ENCODE measurements around the gene CD300LG.
"Not testable (repeated sequence)": the region's sequence is repeated elsewhere in the genome, so short reads cannot be mapped to it uniquely, and the experiment has no call there.

Gene CD300LG

GRCh38 chr17:43880420-43880991 lies 33.5 kb downstream of the CD300LG start:
- peak; percentile 22 for DNase-seq

GRCh38 chr17:43881181-43881580 lies 34.2 kb downstream of the CD300LG start:
- no peak for DNase-seq

DNA sequence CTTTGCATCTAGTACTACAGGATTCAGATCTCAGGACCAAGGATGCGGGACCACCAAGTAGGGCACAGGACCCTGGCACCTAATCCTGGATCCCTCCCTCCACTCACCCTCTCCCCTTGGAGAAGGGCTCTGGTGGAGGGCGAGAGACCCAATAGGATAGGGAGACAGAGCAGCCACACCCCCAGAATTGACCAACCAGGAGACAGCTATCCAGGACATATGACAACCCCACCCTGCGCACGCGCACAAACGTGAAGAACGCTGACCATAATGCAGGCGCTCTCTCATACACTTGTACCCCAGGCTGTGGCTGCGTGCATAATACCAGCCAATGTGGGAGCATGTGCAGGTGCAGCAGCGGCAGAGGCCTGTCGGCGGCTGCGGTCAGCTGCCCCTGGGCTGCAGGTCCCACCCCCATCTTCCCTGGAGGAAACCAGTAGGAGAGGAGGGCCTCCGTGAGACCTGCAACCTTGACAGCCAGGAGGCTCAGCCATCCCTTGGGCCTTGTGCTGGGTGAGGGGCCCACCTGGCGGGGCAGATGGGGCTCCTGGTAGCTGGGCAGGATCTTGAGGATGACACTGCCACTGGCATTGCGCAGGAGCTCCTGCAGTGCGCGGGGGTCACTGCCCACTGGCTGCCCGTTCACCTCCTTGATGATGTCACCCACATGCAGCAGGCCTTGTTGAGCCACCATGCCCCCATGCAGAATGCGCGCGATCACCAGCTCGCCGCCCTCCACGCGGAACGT lies 35.0 kb downstream of the CD300LG start:
- DNase-seq, result no peak

DNA sequence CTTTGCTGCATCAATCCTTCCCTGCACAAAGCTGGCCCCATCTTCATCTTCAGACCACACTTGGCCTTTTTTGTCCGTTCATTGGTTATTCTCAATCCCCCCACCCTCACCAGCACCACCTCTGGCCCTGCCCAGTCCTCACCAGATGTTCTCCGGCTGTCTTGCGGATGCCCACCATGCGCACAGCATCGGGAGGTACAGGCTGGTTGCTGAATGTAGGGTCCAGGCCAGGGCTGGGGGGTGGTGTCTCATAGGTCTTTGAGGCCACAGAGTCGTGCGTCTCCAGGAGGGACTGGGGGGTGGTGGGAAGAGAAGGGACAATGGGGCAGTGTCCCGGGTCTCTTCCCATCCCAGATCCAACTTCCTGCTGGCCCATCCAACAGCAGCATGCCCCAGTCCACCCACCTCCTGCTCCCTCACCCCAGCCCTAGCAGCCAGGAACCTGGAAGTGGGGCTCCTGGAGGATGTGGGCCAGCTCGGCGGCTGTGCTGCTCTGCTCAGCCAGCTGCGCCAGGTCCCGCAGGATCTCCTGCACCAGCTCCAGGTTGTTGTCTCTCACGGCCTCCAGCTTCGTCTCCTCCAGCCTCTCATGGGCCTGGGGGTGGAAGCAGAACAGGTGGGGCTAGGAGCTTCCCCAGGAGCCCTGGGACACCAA lies 35.9 kb downstream of the CD300LG start:
- DNase-seq, result no peak

DNA sequence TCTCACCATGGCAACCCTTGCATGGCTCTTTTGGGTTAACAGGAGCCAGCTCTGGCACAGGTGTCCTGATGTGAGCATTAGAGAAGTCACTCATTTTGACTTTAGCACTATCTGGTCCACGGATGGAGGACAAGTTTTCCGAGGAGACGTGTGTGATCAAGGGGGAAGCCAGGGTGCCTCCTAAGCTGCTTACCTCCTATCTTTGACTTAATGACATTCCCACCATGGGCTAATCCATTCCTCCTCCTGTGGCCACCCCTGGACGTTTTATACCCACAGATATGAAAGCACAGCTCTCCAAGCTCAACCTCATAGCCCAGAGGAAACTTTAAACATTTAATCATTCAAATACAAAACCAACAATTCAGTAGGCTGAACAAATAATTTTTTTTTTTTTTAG lies 41.6 kb downstream of the CD300LG start:
- no peak for DNase-seq

DNA sequence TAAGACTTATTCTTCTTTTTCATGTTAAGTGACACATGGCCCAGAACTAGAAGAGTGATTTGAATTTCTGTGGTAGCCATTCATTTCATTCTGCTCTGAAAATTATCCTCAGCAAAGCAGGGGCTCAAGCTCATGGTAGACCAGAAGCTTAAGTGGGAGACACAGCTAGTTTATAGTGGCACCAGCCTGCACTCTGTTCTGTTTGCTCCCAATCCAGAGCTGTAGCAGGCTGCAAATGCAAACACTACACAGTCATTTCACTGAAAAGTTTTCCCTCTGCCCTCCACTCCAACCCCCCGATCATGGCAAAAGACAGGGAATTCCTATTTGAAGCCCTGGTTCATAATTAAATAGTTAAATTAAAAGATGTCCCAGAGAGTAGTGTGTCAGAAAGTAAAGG lies 43.3 kb downstream of the CD300LG start:
- DNase-seq, result no peak

DNA sequence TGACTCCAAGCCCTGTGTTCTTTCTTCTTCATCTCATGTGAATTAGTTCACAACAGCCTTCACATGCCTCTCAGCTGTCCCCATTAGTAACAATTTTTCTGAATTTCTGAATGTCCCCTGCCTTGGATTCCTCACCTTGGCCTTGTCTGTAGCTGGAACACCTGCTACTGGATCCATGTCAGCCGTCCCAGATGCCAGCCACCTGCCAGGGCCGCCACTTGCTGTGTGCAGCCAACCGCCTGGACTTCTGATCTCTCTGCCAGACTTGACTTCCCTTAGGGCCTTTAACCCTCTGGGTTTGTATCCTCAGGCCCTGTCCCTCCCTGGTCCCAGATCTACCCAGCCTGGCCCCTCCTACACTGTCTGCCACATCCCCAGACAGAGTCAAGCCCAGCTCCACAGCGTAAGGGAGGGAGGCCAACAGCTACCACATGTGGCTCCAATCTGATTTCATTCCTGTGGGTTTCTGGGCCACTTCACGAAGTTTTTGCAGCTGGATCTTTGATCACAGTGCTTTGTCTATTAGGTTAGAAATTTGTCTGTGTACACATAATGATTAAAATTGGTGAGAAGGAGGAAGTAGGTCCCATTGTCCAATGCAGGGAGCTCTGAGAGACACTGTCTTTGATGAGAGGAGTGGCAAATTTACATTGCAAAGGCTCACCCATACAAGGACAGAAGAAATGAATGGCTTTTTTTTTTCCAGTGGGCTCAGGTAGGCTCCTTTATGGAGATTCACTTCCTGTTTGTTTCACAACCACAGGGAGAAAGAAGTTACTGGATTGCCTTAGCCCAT lies 45.1 kb downstream of the CD300LG start:
- no peak for DNase-seq

DNA sequence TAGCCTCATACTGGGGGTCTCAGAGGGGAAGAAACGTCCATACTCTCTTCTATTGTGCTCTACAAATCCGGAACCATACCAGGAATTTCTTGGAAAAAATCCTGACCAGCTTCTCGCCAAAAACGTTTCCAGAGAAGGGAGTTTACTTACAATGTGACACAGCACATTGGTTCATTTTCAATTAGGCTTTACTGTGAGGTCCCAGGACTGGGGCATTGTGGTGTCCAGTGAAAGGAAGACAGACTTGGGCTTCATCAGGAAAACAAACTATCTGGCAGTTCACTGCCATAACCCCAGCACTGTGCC lies 45.6 kb downstream of the CD300LG start:
- no peak for DNase-seq

GRCh38 chr17:43894494-43894893 lies 47.5 kb downstream of the CD300LG start:
- DNase-seq, result not testable (repeated sequence)

GRCh38 chr17:43897831-43898230 lies 50.9 kb downstream of the CD300LG start:
- no peak for DNase-seq

- no peak for DNase-seq
These were observed 51.5 kb downstream of the CD300LG start for GRCh38 chr17:43898446-43898845.

DNA sequence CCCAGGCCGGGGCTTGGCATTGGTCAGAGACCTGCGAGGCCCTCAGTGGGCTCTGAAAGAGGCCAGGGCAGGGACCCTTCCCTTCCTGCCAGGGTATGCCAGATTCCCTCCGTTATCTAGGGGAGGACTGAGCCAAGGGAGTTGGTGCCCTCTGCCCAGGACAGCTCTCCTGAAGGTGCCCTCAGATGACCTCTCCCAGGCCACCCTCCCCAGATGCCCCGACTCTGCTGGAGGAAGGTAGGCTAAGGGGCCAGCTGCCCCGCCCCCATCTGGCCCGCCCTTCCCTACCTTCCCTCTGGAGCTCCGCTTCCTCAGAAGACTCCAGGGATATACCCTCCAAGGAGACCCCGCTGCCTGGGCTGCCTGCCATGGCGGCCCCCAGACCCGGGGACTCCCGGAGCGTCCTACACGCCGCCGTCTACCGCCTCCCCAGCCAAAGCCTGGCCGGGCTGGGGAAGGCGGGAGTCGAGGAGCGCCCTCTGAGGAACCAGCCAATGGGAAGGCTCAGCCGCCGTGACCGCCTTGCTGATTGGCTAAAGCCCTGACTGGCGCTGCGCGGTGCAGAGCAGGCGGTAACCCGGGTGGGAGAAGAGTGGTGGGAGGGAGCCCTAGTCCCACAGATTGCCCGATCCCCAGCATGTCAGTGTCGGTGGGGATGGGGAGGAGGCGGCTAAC lies 53.3 kb downstream of the CD300LG start:
- DNase-seq, result peak; percentile 76

- DNase-seq, result no peak
These were observed 54.1 kb downstream of the CD300LG start for GRCh38 chr17:43900858-43901754.

DNA sequence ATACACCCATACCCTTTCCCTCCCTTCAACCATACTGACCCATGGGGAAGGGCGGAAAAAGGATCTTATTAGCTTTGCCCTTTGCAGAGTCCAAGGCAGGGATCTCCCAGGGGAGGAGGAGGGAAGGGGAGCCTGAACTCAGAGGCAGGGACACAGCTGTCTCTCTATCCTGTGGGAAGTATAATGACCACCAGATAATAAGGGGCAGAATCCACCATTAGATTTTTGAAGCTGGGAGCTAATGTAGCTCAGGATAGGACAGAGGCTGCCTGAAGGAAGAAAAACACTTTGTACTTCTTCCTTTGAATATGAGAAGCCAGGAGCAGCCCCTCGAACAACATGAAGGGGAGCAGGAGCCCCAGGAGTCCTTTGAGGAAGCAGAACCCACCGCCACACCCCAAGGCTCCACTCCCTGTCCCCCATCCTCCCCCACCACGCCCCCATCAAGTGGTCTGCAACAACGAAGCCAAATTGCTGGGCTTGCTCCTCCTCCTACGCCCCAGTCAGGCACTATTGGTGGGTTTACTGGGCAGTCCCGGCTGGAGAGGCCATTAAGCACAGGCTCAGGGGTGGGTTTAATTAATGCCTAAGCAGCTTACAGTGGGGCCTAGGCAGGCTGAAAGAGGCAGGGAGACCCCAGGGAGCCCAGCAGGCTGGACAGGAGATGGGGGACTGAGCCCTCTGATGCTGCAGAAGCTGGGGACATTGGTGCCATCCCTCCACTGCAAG lies 55.0 kb downstream of the CD300LG start:
- DNase-seq, result no peak

GRCh38 chr17:43905400-43905984 lies 58.5 kb downstream of the CD300LG start:
- no peak for DNase-seq

- DNase-seq, result peak; percentile 11
These were observed 59.2 kb downstream of the CD300LG start for GRCh38 chr17:43905985-43906852.

- no peak for DNase-seq
These were observed 60.0 kb downstream of the CD300LG start for GRCh38 chr17:43906951-43907424.

DNA sequence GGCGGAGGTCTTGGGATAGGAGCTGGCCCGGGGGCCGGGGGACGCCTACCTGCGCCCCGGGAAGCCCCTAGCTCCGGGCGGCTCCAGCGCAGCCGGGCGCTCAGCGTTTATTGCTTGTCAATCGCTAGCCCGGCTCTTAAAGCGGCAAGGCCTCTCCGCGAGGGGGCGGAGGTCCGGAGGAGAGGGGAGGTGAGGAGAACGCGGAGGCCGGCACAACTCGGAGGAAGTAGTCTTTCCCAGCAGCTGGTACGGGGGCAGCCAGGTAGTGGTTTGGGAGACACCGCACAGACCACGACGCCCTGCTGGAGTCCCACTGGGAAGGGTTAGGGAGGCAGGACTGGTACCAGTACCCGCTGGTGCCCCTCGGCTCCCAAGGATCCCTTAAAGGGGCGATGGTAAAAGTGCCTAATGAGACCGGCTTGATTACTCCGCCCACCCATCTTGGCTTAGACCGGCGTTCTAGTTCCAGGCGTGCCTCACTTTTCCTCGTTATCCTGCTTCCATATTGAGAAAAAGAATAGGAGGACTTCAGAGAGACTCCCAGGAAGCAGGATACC lies 60.5 kb downstream of the CD300LG start, which contains the start of gene MPP2:
Gene MPP2 (minus strand): TSS at position 112 of the 557 bp plus-strand sequence. CDS start 3,076 bp downstream, outside the sequence.
- peak; percentile 54 for DNase-seq

All from stimulated activated naive CD4-positive, alpha-beta T cell treated with Interleukin-2 at 50 U/mL for 16 hours (primary cell).